Thyroid gland (tissue), 4 donors: ENCODE measurements around the gene NOP16.

Source experiments
- POLR2A ChIP-seq, 2 donors: fragments of 450-650 bp; IDR thresholded peaks; one replicate each; pipeline ENCODE4 v1.6.1; 2017; ENCODE audit warnings: antibody characterized with exemption in 2 of 2, mild to moderate bottlenecking in 2 of 2, moderate library complexity in 1 of 2
- TF ChIP-seq, protein P1 (sequence below), 6 experiments: fragments of 200-600 bp in 3 of 6; fragments of 450-650 bp in 3 of 6; sonication (generic) in 3 of 6; IDR thresholded peaks; one replicate each; pipeline ENCODE4 v1.5.1; 2016 to 2019; ENCODE audit warnings: antibody characterized with exemption in 6 of 6, mild to moderate bottlenecking in 2 of 6, inconsistent platforms in 1 of 6, moderate library complexity in 1 of 6

DNA sequence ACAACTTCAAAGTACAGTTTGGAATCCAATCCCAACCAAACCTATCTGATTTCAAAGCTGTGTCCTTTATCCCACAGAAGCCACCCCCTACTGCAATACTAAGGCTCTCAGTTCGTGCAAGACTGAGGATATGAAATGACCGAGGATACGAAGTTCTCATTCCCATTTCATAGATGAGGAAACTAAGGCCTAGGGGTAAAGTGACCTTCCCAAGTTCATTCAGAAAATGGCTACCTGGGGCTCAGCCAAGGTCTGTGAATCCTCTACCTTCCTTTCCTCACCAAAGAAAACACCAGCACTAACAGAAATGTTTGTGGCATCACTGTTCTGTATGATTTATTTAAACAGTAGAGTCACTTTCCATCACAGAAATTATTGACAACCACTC, 32.2 kb downstream of the NOP16 start:
- TF ChIP-seq, protein P1, sequence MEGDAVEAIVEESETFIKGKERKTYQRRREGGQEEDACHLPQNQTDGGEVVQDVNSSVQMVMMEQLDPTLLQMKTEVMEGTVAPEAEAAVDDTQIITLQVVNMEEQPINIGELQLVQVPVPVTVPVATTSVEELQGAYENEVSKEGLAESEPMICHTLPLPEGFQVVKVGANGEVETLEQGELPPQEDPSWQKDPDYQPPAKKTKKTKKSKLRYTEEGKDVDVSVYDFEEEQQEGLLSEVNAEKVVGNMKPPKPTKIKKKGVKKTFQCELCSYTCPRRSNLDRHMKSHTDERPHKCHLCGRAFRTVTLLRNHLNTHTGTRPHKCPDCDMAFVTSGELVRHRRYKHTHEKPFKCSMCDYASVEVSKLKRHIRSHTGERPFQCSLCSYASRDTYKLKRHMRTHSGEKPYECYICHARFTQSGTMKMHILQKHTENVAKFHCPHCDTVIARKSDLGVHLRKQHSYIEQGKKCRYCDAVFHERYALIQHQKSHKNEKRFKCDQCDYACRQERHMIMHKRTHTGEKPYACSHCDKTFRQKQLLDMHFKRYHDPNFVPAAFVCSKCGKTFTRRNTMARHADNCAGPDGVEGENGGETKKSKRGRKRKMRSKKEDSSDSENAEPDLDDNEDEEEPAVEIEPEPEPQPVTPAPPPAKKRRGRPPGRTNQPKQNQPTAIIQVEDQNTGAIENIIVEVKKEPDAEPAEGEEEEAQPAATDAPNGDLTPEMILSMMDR (IDR thresholded peaks at IDR 0.05) = no peak
- no peak for TF ChIP-seq POLR2A (IDR thresholded peaks at IDR 0.05)
